Mesenteric fat pad (tissue), 1 donor: ENCODE results near the gene ZNRF2. TPM values are rescaled to one million over a fixed set of nuclear protein-coding genes. Genes with fewer than 3 reads are reported as not detected.
"Not testable (repeated sequence)": the region's sequence is repeated elsewhere in the genome, so short reads cannot be mapped to it uniquely, and the experiment has no call there.

Experiments used
- DNase-seq: peaks from one replicate; pipeline ENCODE4 v3.0.0-alpha.2; 2020; ENCODE audit warnings: low spot score
- total RNA-seq: library from RNA; stranded (reverse); fragmentation: NEBNext Ultra II Directional; extraction: Animal tissue kit (Norgen Biotek cat#: 25700); gene quantifications from one replicate; pipeline ENCODE4 v1.2.1, GENCODE V29; 2021
- donor health status: DM: yes; HTN: yes; CAD: no.

ZNRF2 gene
- total RNA-seq, 1 donor from 2014 or later = 17.6 TPM

GRCh38 chr7:30353932-30354607 lies 69.7 kb downstream of the ZNRF2 start:
- no peak for DNase-seq

GRCh38 chr7:30354791-30355190 lies 70.4 kb downstream of the ZNRF2 start:
- no peak for DNase-seq

GRCh38 chr7:30359957-30360356 lies 75.6 kb downstream of the ZNRF2 start:
- no peak for DNase-seq

- no peak for DNase-seq
These were observed 79.6 kb downstream of the ZNRF2 start for GRCh38 chr7:30363778-30364563.

GRCh38 chr7:30364773-30365172 lies 80.4 kb downstream of the ZNRF2 start:
- no peak for DNase-seq

- DNase-seq = no peak
These were observed 81.2 kb downstream of the ZNRF2 start for GRCh38 chr7:30365621-30366020.

GRCh38 chr7:30366606-30367005 lies 82.2 kb downstream of the ZNRF2 start:
- DNase-seq = no peak

- DNase-seq = no peak
These were observed 83.2 kb downstream of the ZNRF2 start for GRCh38 chr7:30367561-30367960.

- DNase-seq = no peak
These were observed 85.5 kb downstream of the ZNRF2 start for GRCh38 chr7:30369879-30370278.

GRCh38 chr7:30371321-30371720 lies 86.9 kb downstream of the ZNRF2 start:
- DNase-seq = no peak

- DNase-seq = no peak
These were observed 93.9 kb downstream of the ZNRF2 start for GRCh38 chr7:30378275-30378674.

- DNase-seq = no peak
These were observed 94.7 kb downstream of the ZNRF2 start for GRCh38 chr7:30379131-30379530.

- no peak for DNase-seq
These were observed 95.3 kb downstream of the ZNRF2 start for GRCh38 chr7:30379741-30380140.

GRCh38 chr7:30380294-30380693 lies 95.9 kb downstream of the ZNRF2 start:
- DNase-seq = no peak

- DNase-seq = not testable (repeated sequence)
These were observed 96.4 kb downstream of the ZNRF2 start for GRCh38 chr7:30380824-30381223.

GRCh38 chr7:30382607-30383006 lies 98.2 kb downstream of the ZNRF2 start:
- DNase-seq = no peak

- no peak for DNase-seq
These were observed 105.4 kb downstream of the ZNRF2 start for GRCh38 chr7:30389791-30390190.

GRCh38 chr7:30390736-30391636 lies 106.6 kb downstream of the ZNRF2 start:
- no peak for DNase-seq

- DNase-seq = no peak
These were observed 107.4 kb downstream of the ZNRF2 start for GRCh38 chr7:30391806-30392205.

GRCh38 chr7:30395676-30396075 lies 111.3 kb downstream of the ZNRF2 start:
- DNase-seq = no peak

- DNase-seq = no peak
These were observed 112.0 kb downstream of the ZNRF2 start for GRCh38 chr7:30396389-30396788.

- DNase-seq = no peak
These were observed 119.1 kb downstream of the ZNRF2 start for GRCh38 chr7:30403477-30403876.
